C4-2B (cell line): ENCODE data around the gene FAM234B.
"Not testable (repeated sequence)": the region's sequence is repeated elsewhere in the genome, so short reads cannot be mapped to it uniquely, and the experiment has no call there.

Experiments used
- H3K27ac ChIP-seq: fragments of 450-650 bp; 2 replicates; pipeline ENCODE4 v1.5.1; 2017
- CTCF ChIP-seq: fragments of 450-650 bp; conservative IDR thresholded peaks from 2 replicates; pipeline ENCODE4 v1.5.1; 2017; ENCODE audit warnings: mild to moderate bottlenecking
- ZFX ChIP-seq: fragments of 450-650 bp; IDR thresholded peaks from 2 replicates; pipeline ENCODE4 v1.6.1; 2017

Gene FAM234B

GRCh38 chr12:13033476-13033875 lies 10.7 kb upstream of the FAM234B start:
- TF ChIP-seq CTCF (no peak), ZFX (no peak)
- no peak overlapping the region for H3K27ac ChIP-seq

- not testable (repeated sequence) for H3K27ac ChIP-seq
These were observed 8.8 kb upstream of the FAM234B start for GRCh38 chr12:13035335-13035734.

- TF ChIP-seq ZFX (no peak), CTCF (no peak)
- no peak overlapping the region for H3K27ac ChIP-seq
These were observed 7.3 kb upstream of the FAM234B start for GRCh38 chr12:13036881-13037280.

GRCh38 chr12:13038491-13039161 lies 5.6 kb upstream of the FAM234B start:
- TF ChIP-seq ZFX (no peak), CTCF (no peak)
- H3K27ac ChIP-seq: no peak overlapping the region

- no peak overlapping the region; the same call in 1 of the 2 replicates for H3K27ac ChIP-seq
- TF ChIP-seq ZFX (no peak), CTCF (no peak)
These were observed 4.7 kb upstream of the FAM234B start for GRCh38 chr12:13039328-13039956.

- H3K27ac ChIP-seq: no peak overlapping the region
- TF ChIP-seq ZFX (no peak), CTCF (no peak)
These were observed 3.0 kb upstream of the FAM234B start for GRCh38 chr12:13041224-13041623.

- TF ChIP-seq ZFX (no peak), CTCF (no peak)
- H3K27ac ChIP-seq: no peak overlapping the region
These were observed 1.4 kb upstream of the FAM234B start for GRCh38 chr12:13042666-13043230.
